ENCODE data around the gene BCHE. TPM values are rescaled to one million over a fixed set of nuclear protein-coding genes. Genes with fewer than 3 reads are reported as not detected.
A peak's percentile ranks its signal among the peaks of the same experiment; 100 is the strongest.

Gene BCHE
- total RNA-seq, 1 experiment from 2014 or later: 1.7 TPM

GRCh38 chr3:165885558-165886270, 48.5 kb upstream of the BCHE start:
- peak overlapping the region; percentile 41 for H3K4me3 Mint-ChIP-seq
- ChIA-PET CTCF (interaction anchor here (0.9 kb wide), 1 partner anchor 10 kb away, joined by 3 read pairs; no protein-coding TSS in a partner anchor), POLR2A (no interaction called here)
- H3K4me1 Mint-ChIP-seq: peaks cover 23% of the 10 kb centered on the region
- TF ChIP-seq E2F4 (CRISPR knock-in tag; IDR thresholded peaks at IDR 0.05; ENCODE audit: borderline replicate concordance, low read depth): no peak
- no peak for TF ChIP-seq PRRX2 (CRISPR knock-in tag; IDR thresholded peaks at IDR 0.05)
- no peak for TF ChIP-seq ARID4B (CRISPR knock-in tag; IDR thresholded peaks at IDR 0.05; ENCODE audit: borderline replicate concordance)
- no peak for TF ChIP-seq GABPB1 (CRISPR knock-in tag; IDR thresholded peaks at IDR 0.05)
- no peak for TF ChIP-seq ATF3 (CRISPR knock-in tag; conservative IDR thresholded peaks at IDR 0.05)
- TF ChIP-seq ZNF396 (CRISPR knock-in tag; IDR thresholded peaks at IDR 0.05; ENCODE audit: borderline replicate concordance): no peak
- no peak for TF ChIP-seq HMGXB4 (CRISPR knock-in tag; IDR thresholded peaks at IDR 0.05)
- TF ChIP-seq SP1 (CRISPR knock-in tag; conservative IDR thresholded peaks at IDR 0.05): no peak
- TF ChIP-seq ATF6 (CRISPR knock-in tag; IDR thresholded peaks at IDR 0.05): no peak
- TF ChIP-seq JUN (CRISPR knock-in tag; IDR thresholded peaks at IDR 0.05): no peak
- ATAC-seq (peak; percentile 75), DNase-seq (ENCODE audit: low spot score) (no peak)
- H3K36me3 Mint-ChIP-seq: peaks cover 3% of the 10 kb centered on the region
- peak overlapping the region; percentile 93 for H3K27ac Mint-ChIP-seq
- no peaks in the 10 kb centered on the region for H3K9me3 Mint-ChIP-seq
- H3K27me3 Mint-ChIP-seq (ENCODE audit: low read depth): no peaks in the 10 kb centered on the region

GRCh38 chr3:165884518-165884917, 47.3 kb upstream of the BCHE start:
- ATAC-seq (no peak), DNase-seq (ENCODE audit: low spot score) (no peak)
- no peaks in the 10 kb centered on the region for H3K27me3 Mint-ChIP-seq (ENCODE audit: low read depth)
- no peak overlapping the region for H3K4me3 Mint-ChIP-seq
- ChIA-PET CTCF (no interaction called here), POLR2A (no interaction called here)
- H3K4me1 Mint-ChIP-seq: peaks cover 23% of the 10 kb centered on the region
- peaks cover 3% of the 10 kb centered on the region for H3K36me3 Mint-ChIP-seq
- TF ChIP-seq MAX (CRISPR knock-in tag; IDR thresholded peaks at IDR 0.05) (no peak), FOXP4 (CRISPR knock-in tag; IDR thresholded peaks at IDR 0.05) (no peak)
- H3K9me3 Mint-ChIP-seq: 0 out of 2 replicates have a peak, but pooled peaks cover 3% of the 10 kb centered on the region
- H3K27ac Mint-ChIP-seq: no peak overlapping the region; the same call in 1 of the 2 replicates
